Measurements from ENCODE around the gene AKAP8L. TPM values are rescaled to one million over a fixed set of nuclear protein-coding genes. Genes with fewer than 3 reads are reported as not detected.
"Not testable (repeated sequence)": the region's sequence is repeated elsewhere in the genome, so short reads cannot be mapped to it uniquely, and the experiment has no call there.

AKAP8L gene
- total RNA-seq, 2 experiments from 2014 or later = 127 to 140 TPM

- no peak for DNase-seq
- CTCF ChIA-PET = no interaction called here
- no peak overlapping the region for H3K27ac Mint-ChIP-seq
- H3K4me3 Mint-ChIP-seq = no peak overlapping the region
- H3K36me3 Mint-ChIP-seq (ENCODE audit: low read depth) = peaks cover 4% of the 10 kb centered on the region
- peaks cover 48% of the 10 kb centered on the region for H3K4me1 Mint-ChIP-seq (ENCODE audit: low read depth)
- H3K9me3 Mint-ChIP-seq = no peaks in the 10 kb centered on the region
- intact Hi-C loops (cut with micrococcal nuclease) = no loop called here
- no peaks in the 10 kb centered on the region for H3K27me3 Mint-ChIP-seq (ENCODE audit: low read depth)
These were observed 6.0 kb downstream of the AKAP8L start for GRCh38 chr19:15412832-15413231.

GRCh38 chr19:15411351-15411750 lies 7.4 kb downstream of the AKAP8L start:
- intact Hi-C loops (cut with micrococcal nuclease); H3K27me3 Mint-ChIP-seq (ENCODE audit: low read depth); H3K36me3 Mint-ChIP-seq (ENCODE audit: low read depth); H3K9me3 Mint-ChIP-seq; DNase-seq; CTCF ChIA-PET; H3K4me3 Mint-ChIP-seq: not testable (repeated sequence)
- peaks cover 47% of the 10 kb centered on the region for H3K4me1 Mint-ChIP-seq (ENCODE audit: low read depth)
- H3K27ac Mint-ChIP-seq = peak overlapping the region; percentile 18

- H3K27ac Mint-ChIP-seq = no peak overlapping the region
- intact Hi-C loops (cut with micrococcal nuclease) = no loop called here
- H3K27me3 Mint-ChIP-seq (ENCODE audit: low read depth) = no peaks in the 10 kb centered on the region
- no peaks in the 10 kb centered on the region for H3K9me3 Mint-ChIP-seq
- H3K4me3 Mint-ChIP-seq = no peak overlapping the region
- CTCF ChIA-PET = interaction anchor here (1.4 kb wide), 1 partner anchor 152 kb away, joined by 3 read pairs; no protein-coding TSS in a partner anchor
- H3K4me1 Mint-ChIP-seq (ENCODE audit: low read depth) = peaks cover 43% of the 10 kb centered on the region
- DNase-seq = no peak
- peaks cover 3% of the 10 kb centered on the region for H3K36me3 Mint-ChIP-seq (ENCODE audit: low read depth)
These were observed 14.0 kb downstream of the AKAP8L start for GRCh38 chr19:15404780-15405211.

GRCh38 chr19:15404097-15404779 lies 14.6 kb downstream of the AKAP8L start:
- no peak overlapping the region for H3K27ac Mint-ChIP-seq
- CTCF ChIA-PET = interaction anchor here (1.4 kb wide), 1 partner anchor 153 kb away, joined by 3 read pairs; no protein-coding TSS in a partner anchor
- H3K4me3 Mint-ChIP-seq = no peak overlapping the region
- no peaks in the 10 kb centered on the region for H3K27me3 Mint-ChIP-seq (ENCODE audit: low read depth)
- H3K9me3 Mint-ChIP-seq = no peaks in the 10 kb centered on the region
- intact Hi-C loops (cut with micrococcal nuclease) = no loop called here
- no peak for DNase-seq
- peaks cover 3% of the 10 kb centered on the region for H3K36me3 Mint-ChIP-seq (ENCODE audit: low read depth)
- H3K4me1 Mint-ChIP-seq (ENCODE audit: low read depth) = peaks cover 38% of the 10 kb centered on the region

GRCh38 chr19:15403151-15403531 lies 15.6 kb downstream of the AKAP8L start:
- H3K27ac Mint-ChIP-seq = peak overlapping the region; percentile 17
- CTCF ChIA-PET = no interaction called here
- H3K27me3 Mint-ChIP-seq (ENCODE audit: low read depth) = no peaks in the 10 kb centered on the region

GRCh38 chr19:15402411-15403150 lies 16.2 kb downstream of the AKAP8L start:
- intact Hi-C loops (cut with micrococcal nuclease) = no loop called here
- H3K36me3 Mint-ChIP-seq (ENCODE audit: low read depth) = peaks cover 6% of the 10 kb centered on the region
- peak overlapping the region; percentile 17 for H3K27ac Mint-ChIP-seq
- DNase-seq = no peak
- CTCF ChIA-PET = interaction anchor here (0.7 kb wide), 1 partner anchor 75 kb away, joined by 4 read pairs; no protein-coding TSS in a partner anchor
- no peaks in the 10 kb centered on the region for H3K27me3 Mint-ChIP-seq (ENCODE audit: low read depth)
- H3K4me3 Mint-ChIP-seq = no peak overlapping the region
- peaks cover 28% of the 10 kb centered on the region for H3K4me1 Mint-ChIP-seq (ENCODE audit: low read depth)
- H3K9me3 Mint-ChIP-seq = no peaks in the 10 kb centered on the region

More at GRCh38 chr19:15403151-15403531, 15.6 kb downstream of the AKAP8L start:
- Mint-ChIP-seq H3K4me3 (no peak overlapping the region), H3K36me3 (ENCODE audit: low read depth) (peaks cover 3% of the 10 kb centered on the region), H3K9me3 (no peaks in the 10 kb centered on the region), H3K4me1 (ENCODE audit: low read depth) (peaks cover 34% of the 10 kb centered on the region)
- intact Hi-C loops (cut with micrococcal nuclease) = no loop called here
- no peak for DNase-seq

- intact Hi-C loops (cut with micrococcal nuclease) = no loop called here
- CTCF ChIA-PET = no interaction called here
- Mint-ChIP-seq H3K9me3 (no peaks in the 10 kb centered on the region), H3K27me3 (ENCODE audit: low read depth) (no peaks in the 10 kb centered on the region), H3K36me3 (ENCODE audit: low read depth) (peaks cover 13% of the 10 kb centered on the region), H3K4me1 (ENCODE audit: low read depth) (peaks cover 18% of the 10 kb centered on the region), H3K27ac (no peak overlapping the region), H3K4me3 (no peak overlapping the region)
- DNase-seq = no peak
These were observed 17.4 kb downstream of the AKAP8L start for GRCh38 chr19:15401397-15401710.

GRCh38 chr19:15400521-15401396 lies 18.0 kb downstream of the AKAP8L start:
- Mint-ChIP-seq H3K36me3 (ENCODE audit: low read depth) (peaks cover 18% of the 10 kb centered on the region), H3K4me1 (ENCODE audit: low read depth) (peaks cover 16% of the 10 kb centered on the region), H3K27me3 (ENCODE audit: low read depth) (no peaks in the 10 kb centered on the region), H3K9me3 (no peaks in the 10 kb centered on the region), H3K4me3 (no peak overlapping the region), H3K27ac (no peak overlapping the region)
- CTCF ChIA-PET = no interaction called here
- intact Hi-C loops (cut with micrococcal nuclease) = no loop called here
- no peak for DNase-seq

GRCh38 chr19:15399635-15400034 lies 19.2 kb downstream of the AKAP8L start:
- intact Hi-C loops (cut with micrococcal nuclease) = no loop called here
- DNase-seq = no peak
- Mint-ChIP-seq H3K36me3 (ENCODE audit: low read depth) (peaks cover 18% of the 10 kb centered on the region), H3K9me3 (no peaks in the 10 kb centered on the region), H3K27ac (no peak overlapping the region), H3K4me1 (ENCODE audit: low read depth) (peaks cover 9% of the 10 kb centered on the region), H3K4me3 (no peak overlapping the region), H3K27me3 (ENCODE audit: low read depth) (no peaks in the 10 kb centered on the region)
- CTCF ChIA-PET = no interaction called here

- H3K4me1 Mint-ChIP-seq (ENCODE audit: low read depth) = peaks cover 4% of the 10 kb centered on the region
- H3K4me3 Mint-ChIP-seq = no peak overlapping the region
- H3K9me3 Mint-ChIP-seq = no peaks in the 10 kb centered on the region
- CTCF ChIA-PET = no interaction called here
- intact Hi-C loops (cut with micrococcal nuclease) = no loop called here
- no peak overlapping the region for H3K27ac Mint-ChIP-seq
- no peaks in the 10 kb centered on the region for H3K27me3 Mint-ChIP-seq (ENCODE audit: low read depth)
- no peak for DNase-seq
- H3K36me3 Mint-ChIP-seq (ENCODE audit: low read depth) = peaks cover 18% of the 10 kb centered on the region
These were observed 19.6 kb downstream of the AKAP8L start for GRCh38 chr19:15399234-15399515.

GRCh38 chr19:15398501-15399233 lies 20.1 kb downstream of the AKAP8L start:
- Mint-ChIP-seq H3K4me1 (ENCODE audit: low read depth) (peaks cover 3% of the 10 kb centered on the region), H3K27ac (no peak overlapping the region), H3K9me3 (no peaks in the 10 kb centered on the region), H3K4me3 (no peak overlapping the region), H3K27me3 (ENCODE audit: low read depth) (no peaks in the 10 kb centered on the region), H3K36me3 (ENCODE audit: low read depth) (peaks cover 22% of the 10 kb centered on the region)
- no peak for DNase-seq
- CTCF ChIA-PET = no interaction called here
- intact Hi-C loops (cut with micrococcal nuclease) = no loop called here

- H3K27ac Mint-ChIP-seq = no peak overlapping the region
- no peak for DNase-seq
- CTCF ChIA-PET = interaction anchor here (0.5 kb wide), 1 partner anchor 56 kb away, joined by 3 read pairs; no protein-coding TSS in a partner anchor
- no peaks in the 10 kb centered on the region for H3K9me3 Mint-ChIP-seq
- peaks cover 26% of the 10 kb centered on the region for H3K36me3 Mint-ChIP-seq (ENCODE audit: low read depth)
- H3K4me1 Mint-ChIP-seq (ENCODE audit: low read depth) = peaks cover 3% of the 10 kb centered on the region
- H3K27me3 Mint-ChIP-seq (ENCODE audit: low read depth) = no peaks in the 10 kb centered on the region
- intact Hi-C loops (cut with micrococcal nuclease) = no loop called here
- no peak overlapping the region for H3K4me3 Mint-ChIP-seq
These were observed 21.0 kb downstream of the AKAP8L start for GRCh38 chr19:15397782-15398181.
